ENCODE measurements around the gene TSEN2.
A peak's percentile ranks its signal among the peaks of the same experiment; 100 is the strongest.

The TSEN2 gene

DNA sequence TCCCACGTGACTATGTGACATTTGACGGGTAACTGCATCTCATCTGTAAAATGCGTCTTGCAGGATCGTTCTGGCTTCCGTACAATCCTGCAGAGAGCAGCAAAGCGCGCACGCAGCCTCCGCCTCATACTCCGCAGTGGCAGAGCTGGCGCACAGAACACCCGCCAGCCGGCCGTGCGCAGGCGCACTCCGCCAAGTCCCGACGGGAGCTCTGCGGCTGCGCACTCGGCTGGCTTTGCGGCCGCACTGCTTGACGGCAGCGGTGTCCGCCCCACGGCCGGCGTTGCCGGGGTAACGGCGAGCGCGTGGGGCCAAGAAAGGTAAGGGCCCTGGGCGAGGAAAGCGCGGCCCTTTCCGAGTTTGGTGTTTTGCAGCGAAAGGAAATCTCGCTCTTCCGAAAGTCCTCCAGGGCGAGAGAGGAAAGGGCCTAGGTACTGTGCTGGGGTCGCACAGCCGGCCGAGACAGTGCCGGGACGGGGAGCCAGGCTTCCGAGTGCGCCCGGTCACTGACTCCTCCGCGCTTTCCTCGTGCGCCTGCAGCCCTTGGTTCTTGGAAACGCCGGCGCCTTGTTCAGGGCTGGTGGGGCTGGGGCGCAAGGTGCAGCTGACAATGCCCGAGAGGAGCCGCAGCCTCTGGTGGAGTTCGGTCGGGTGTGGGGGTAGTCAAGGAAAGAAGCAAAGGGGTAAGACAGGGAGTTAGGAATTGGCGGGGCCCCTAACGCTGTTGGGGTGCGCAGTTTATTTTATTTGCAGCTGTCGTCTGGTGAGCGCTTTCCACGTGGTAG lies at the start of gene TSEN2:
TSEN2 (plus strand) TSS at position 283 of the 785 bp plus-strand sequence. CDS start 5,321 bp downstream, outside the sequence.
- DNase-seq (ENCODE audit: low spot score): peak; percentile 94
- TF ChIP-seq CTCF (IDR thresholded peaks at IDR 0.05): no peak

GRCh38 chr3:12436514-12437220 lies 47.6 kb upstream of the TSEN2 start:
- peak overlapping the region; percentile 2 to 49 for H3K27ac ChIP-seq
- no peak for TF ChIP-seq CTCF (IDR thresholded peaks at IDR 0.05)
- DNase-seq (ENCODE audit: low spot score): no peak
- peak overlapping the region; percentile 13 for H3K4me3 ChIP-seq

More for the DNA sequence above, at the start of gene TSEN2:
- peak within 1 kb of the TSS; percentile 90 for H3K4me3 ChIP-seq
- H3K27ac ChIP-seq: peak within 1 kb of the TSS; percentile 40 to 82

DNA sequence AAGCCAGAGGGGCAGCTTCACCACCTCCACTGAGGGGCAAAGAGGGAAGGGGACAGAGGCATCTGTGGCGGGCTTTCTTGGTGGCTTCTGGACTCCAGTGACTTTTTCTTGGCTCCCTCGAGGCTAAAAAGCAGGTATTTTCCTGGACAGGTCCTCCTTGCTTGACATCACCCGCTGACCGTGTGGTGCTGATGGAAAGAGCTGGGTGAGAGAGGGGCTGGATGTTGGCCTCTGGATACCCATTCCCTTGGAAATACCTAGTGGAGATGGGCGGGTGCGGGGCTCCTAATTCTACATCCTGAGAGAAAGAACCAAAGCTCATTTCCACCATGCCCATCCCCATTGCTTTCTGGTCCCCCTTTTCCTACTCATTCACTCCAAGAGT lies 47.1 kb upstream of the TSEN2 start:
- TF ChIP-seq CTCF (IDR thresholded peaks at IDR 0.05): no peak
- Histone ChIP-seq H3K27ac (peak overlapping the region in 1 of 2 donors; percentile 36), H3K4me3 (no peak overlapping the region)
- DNase-seq (ENCODE audit: low spot score): no peak

GRCh38 chr3:12437861-12438260 lies 46.4 kb upstream of the TSEN2 start:
- no peak for DNase-seq (ENCODE audit: low spot score)
- Histone ChIP-seq H3K27ac (no peak overlapping the region), H3K4me3 (no peak overlapping the region)
- TF ChIP-seq CTCF (IDR thresholded peaks at IDR 0.05): no peak

GRCh38 chr3:12438318-12438717 lies 46.0 kb upstream of the TSEN2 start:
- DNase-seq (ENCODE audit: low spot score): no peak
- Histone ChIP-seq H3K4me3 (no peak overlapping the region), H3K27ac (no peak overlapping the region)
- no peak for TF ChIP-seq CTCF (IDR thresholded peaks at IDR 0.05)

- DNase-seq (ENCODE audit: low spot score): no peak
- no peak for TF ChIP-seq CTCF (IDR thresholded peaks at IDR 0.05)
- Histone ChIP-seq H3K4me3 (no peak overlapping the region), H3K27ac (no peak overlapping the region)
Measured at GRCh38 chr3:12439161-12439940, 44.9 kb upstream of the TSEN2 start.

Measured in coronary artery (tissue), 2 donors.